GM19467 (cell line): ENCODE data around the gene ZNF805.
"Not testable (repeated sequence)": the region's sequence is repeated elsewhere in the genome, so short reads cannot be mapped to it uniquely, and the experiment has no call there.

Experiments
- ATAC-seq: cut with Tn5 transposase; IDR thresholded peaks from one replicate; pipeline ENCODE4 v1.9.1; 2021; ENCODE audit warnings: mild to moderate bottlenecking, moderate library complexity; ENCODE audit not compliant: unreplicated experiment

ZNF805 gene

DNA sequence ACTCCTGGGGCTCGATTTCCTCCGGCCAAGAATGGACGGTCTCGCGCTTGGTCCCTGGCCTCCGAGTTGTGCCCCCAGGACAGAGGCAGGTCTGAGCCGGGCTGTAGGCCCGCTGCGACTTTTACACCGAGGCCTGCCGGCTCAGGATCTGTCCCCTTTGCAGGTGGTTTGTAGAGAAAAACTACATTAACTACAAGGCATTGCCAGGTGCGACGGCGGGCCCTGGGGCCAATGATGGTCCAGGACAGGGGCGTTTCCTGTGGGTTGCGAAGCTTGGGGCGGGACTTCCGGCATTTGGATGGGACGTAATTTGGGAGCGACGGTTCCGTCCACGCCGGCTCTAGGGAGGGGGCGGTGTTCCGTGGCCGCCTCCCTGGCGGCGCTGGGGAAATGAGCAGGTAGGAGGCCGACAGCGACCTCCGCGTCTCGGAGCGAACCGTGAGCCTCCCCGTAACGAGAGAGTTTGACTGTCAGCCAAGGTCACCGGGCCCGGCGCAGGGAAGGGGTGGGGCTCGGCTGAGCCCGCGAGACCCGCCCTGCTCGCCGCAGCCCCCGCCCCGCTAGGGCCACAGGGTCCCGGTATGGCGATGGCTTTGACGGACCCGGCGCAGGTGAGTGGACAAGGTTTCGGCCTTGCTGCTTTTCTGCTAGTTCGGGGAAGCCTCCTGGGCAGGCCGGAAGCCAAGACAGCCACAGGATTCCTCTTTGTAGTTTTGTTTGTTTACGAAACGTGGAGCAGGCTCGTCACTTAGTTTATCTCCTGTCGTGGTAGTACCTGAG lies at the start of gene ZNF805:
ZNF805 (plus strand) TSS at position 322 of the 780 bp plus-strand sequence; CDS start at position 582, 260 bp downstream.
- peak; percentile 96 for ATAC-seq

DNA sequence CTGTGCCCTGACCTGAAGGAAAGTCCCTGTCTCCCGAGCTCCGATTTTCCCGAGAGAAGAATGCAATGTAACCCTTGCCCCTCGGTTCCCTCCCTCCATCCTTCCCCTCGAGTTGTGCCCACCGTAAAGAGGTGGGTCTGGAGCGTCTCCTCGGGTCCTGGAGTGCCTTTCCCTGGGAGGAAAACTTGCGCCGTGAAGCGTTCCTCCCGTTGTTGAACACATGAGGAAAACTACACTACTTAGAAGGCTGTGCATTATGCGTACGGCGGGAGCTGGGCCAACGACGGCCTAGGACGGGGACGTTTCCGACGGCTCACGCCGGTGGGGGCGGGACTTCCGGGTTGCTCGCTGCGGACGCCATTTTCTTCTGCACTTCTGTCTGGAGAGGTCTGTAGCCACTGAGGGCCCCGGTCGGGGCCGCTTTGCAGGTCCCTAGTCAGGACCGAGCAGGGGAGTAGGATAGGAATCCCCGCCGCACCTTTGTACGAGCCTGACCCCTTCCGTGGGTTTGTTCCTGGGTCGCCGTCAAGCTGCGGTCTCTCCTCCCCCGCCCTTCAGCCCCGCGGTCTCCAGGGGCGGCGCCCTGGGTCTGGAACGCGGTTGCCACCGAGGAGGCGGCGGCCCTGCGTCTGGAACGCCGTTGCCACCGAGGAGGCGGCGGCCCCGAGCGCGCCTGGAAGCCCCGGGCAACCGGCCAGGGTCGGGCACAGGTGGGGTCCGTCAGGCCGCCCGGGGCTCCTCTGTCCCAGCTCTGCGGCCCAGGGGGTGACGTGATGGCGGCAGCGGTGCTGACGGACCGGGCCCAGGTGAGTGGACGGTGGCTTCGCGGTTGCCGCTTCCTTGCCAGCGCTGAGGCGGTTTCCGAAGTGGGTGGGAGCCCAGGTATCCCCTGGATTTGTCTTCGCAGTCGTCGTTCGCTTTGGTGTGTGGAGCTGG lies 49.0 kb upstream of the ZNF805 start, which contains the start of gene ZNF264:
ZNF264 (plus strand) TSS at position 360 of the 936 bp plus-strand sequence; CDS start at position 774, 414 bp downstream.
- peak; percentile 97 for ATAC-seq

DNA sequence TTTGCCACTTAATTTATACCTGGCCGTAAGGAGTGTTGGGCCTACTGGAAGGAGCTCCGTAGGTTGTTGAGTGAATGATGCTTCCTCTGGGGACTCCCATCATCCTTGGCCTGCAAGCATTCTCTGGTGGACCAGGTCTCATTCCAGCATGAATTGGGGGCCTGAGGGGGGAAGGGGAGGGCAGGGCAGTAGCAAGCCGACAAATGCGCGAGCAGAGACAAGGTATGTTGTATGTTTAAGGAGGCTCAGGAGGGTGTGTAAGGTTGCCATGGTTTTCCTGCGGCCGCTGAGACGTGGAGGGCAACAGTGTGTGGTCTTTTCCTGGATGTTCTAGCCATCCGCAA lies 48.4 kb upstream of the ZNF805 start:
- ATAC-seq: no peak

DNA sequence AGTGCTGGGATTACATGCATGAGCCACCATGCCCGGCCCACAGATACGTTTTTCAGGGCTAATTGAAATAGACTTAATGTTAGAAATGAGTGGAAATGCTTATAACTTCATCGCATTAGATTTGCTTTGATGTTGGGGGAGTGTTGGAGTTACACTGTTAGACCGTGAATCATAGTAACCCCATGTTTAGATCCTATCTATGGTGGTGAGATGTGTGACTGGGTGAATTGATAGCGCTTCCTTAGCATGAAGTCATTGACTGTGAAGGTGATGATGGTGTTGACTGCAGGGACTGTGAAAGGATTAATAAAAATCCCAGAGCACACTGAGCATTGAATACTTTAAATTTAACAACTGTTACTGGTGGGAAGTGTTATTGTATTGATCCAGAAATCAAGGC lies 47.4 kb upstream of the ZNF805 start:
- no peak for ATAC-seq

DNA sequence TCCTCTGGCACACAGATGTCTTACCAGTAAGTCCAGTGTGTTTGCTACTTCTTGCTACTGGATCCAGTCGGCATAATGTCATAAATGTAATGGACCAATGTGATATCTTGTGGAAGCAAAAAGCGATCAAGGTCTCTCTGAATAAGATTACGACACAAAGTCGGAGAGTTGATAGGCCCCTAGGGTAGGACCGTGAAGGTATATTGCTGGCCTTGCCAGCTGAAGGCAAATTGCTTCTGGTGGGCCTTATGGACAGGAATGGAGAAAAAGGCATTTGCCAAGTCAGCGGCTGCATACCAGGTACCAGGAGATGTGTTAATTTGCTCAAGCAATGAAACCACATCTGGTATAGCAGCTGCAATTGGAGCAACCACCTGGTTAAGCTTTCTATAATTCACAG lies 42.6 kb upstream of the ZNF805 start:
- not testable (repeated sequence) for ATAC-seq

DNA sequence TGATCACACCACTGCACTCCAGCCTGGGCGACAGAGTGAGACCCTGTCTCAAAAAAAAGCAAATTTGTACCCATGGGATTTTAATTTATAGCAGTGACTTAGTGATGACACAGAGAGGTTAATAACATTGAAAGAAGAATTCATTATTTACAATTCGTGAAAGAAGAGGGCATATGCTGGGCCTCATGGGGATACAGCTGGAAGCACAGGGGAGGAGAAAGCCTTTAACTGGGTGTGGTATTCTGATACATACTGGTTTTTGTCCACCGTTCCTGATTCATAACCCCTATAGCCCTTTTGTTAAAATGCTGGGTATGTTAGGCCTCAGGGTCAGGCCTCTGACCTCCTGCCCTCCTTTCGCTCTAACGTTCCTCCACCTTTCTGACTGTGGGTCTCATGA lies 38.3 kb upstream of the ZNF805 start:
- no peak for ATAC-seq

DNA sequence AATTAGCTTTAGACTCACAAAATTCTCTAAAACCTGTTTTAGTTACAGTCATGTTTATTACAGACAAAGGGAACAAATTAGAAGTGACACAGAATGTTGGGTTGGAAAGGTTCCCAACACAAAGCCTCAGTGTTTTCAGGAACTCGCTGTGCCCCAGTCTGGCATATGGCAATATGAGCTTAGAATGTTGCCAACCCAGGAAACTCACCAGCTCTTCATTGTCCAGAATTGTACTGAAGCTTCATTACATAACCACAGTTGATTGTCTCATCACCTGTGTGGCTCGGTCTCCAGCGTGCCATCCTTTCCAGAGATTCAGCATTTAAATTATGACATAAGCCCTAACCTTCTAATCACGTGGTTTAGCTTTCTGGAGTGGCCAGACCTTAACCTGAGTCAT lies 30.1 kb upstream of the ZNF805 start:
- ATAC-seq: no peak

DNA sequence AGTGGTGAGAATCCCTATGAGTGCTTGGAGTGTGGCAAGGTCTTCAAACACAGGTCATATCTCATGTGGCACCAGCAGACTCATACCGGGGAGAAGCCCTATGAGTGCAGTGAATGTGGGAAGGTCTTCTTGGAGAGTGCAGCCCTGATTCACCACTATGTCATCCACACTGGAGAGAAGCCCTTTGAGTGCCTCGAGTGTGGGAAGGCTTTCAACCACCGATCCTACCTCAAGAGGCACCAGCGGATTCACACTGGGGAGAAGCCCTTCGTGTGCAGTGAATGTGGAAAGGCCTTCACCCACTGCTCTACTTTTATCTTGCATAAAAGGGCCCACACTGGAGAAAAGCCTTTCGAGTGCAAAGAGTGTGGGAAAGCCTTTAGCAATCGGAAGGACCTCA lies 28.3 kb upstream of the ZNF805 start:
- ATAC-seq: no peak

DNA sequence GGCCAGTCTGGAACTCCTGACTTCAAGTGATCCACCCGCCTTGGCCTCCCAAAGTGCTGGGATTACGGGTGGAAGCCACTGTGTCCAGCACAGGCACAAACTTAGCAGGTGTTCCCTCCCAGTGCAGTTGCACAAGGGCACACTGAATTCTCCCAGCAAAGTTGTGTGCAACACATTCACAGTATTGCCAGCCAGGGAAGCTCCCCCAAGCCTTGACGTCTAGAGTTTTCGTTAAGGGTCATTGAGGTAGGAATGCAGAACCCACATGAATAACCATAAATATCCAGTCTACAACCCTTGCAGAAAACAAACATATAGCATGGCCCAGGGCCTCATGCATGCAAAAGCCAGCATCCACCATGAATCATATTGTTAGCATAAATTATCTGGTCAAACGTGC lies 12.9 kb upstream of the ZNF805 start:
- ATAC-seq: no peak

DNA sequence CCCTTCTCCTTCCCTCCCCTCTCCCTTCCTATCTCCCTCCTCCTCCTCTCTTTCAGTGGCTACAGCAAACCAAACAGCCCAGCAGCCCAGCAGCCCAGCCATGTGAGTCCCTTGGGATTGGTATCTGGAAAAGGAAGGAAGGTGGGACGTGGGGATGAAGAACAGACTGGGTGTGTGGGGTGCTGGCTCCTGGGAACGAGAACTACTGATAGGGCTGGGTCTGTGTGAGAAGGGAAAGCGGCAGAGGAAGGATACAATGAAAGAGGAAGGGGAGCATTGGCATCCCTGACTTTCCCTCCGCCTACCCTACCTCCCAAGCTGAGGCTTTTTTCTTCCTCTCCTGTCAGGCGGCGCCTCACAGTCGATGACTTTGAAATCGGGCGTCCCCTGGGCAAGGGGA lies 8.7 kb upstream of the ZNF805 start:
- no peak for ATAC-seq

DNA sequence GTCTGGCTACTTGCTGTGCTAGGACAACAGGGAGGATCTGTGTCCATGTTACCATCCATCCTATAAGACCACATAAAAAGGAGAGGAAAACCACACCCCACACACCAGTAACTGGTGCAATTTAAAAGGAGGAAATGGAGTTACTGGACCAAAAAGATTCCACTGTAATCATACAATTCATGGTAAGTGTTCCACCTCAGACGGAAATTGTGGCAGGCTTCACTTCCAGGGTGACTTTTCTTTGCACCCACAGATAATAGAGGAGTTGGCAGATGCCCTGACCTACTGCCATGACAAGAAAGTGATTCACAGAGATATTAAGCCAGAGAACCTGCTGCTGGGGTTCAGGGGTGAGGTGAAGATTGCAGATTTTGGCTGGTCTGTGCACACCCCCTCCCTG lies 7.2 kb upstream of the ZNF805 start:
- ATAC-seq: no peak

DNA sequence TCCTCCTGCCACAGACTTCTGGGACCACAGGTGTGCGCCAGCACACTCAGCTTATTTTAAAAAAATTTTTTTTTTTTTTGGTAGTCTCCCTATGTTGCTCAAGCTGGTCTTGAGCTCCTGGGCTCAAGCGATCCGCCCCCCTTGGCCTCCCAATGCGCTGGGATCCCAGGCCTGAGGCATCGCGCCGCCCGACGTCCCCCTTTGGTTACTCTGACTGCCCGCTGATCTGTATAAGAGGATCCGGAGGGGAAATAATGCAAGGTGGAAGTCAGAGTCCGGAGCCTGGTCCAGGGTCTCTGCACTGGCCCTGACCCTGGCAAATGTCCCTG lies 486 bp upstream of the ZNF805 start:
- no peak for ATAC-seq

DNA sequence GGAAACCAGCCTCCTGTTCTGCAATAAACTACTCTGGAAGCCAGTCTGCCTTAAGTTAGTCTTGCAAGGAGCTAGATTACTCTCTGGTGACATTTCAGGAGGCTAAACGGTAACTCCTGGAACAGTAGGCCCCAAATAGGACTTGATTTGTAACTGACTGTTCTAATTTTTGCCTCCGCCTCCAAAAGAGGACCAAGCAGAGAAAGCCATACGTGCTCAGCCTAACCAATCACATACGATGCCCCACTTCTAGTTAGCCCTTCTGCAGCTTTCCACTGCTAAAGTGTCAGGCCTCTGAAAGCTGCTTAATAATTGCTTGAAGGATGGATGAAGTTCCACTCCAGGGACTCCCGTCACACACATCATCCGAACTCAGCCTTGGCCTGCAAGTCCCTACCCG lies 744 bp downstream of the ZNF805 start:
- ATAC-seq: no peak

DNA sequence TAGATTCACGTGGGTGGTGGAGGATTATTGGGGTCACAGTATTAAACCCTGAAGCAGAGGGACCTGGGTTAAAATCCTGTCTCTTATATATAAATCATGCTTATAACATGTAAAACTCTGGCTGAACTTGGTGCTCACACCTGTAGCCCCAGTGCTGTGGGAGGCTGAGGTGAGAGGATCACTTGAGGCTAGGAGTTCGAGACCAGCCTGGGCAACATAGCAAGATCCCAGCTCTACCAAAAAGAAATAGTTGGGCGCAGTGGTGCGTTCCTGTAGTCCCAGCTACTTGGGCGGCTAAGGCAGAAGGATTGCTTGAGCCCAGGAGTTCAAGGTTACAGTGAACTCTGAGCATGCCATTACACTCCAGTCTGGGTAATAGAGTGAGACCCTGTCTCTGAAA lies 2.4 kb downstream of the ZNF805 start:
- ATAC-seq: no peak

DNA sequence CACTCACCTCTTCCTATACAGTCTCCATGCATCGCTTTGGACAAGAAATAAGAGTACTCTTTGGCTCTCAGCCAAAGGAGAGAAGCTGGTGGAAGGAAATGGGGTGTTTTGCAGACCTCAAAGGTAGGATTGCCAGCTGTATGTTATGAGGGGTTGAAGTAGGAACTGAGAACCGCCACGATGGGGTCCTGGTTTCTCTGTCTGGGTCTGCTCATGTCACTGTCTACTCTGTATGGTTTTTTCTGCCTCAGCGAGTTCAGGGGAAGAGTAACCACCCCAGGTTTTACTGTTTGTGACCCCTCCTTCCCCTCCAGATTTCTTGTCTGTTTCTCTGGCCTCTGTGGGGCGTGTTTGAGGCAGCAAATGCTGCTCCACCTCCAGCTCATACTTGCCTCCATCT lies 4.1 kb downstream of the ZNF805 start:
- ATAC-seq: no peak

DNA sequence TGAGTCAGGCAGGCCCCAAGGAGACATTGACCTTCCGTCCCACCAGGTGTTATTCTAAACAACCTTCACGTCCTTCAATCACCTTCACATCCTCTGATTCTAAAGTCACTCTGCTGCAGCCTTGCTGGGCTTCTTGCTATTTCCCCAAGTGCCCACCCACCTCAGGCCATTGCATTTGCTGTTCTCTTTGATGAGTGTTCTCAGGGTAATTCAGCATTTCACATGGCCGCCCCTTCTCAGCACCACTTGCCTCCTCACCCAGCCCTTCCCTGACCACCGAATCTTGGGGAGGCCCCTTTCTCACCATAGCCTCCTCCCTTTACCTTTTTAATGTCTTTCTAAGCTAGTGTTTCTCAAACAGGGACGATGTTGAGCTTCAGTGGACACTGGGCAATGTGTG lies 4.6 kb downstream of the ZNF805 start:
- no peak for ATAC-seq

DNA sequence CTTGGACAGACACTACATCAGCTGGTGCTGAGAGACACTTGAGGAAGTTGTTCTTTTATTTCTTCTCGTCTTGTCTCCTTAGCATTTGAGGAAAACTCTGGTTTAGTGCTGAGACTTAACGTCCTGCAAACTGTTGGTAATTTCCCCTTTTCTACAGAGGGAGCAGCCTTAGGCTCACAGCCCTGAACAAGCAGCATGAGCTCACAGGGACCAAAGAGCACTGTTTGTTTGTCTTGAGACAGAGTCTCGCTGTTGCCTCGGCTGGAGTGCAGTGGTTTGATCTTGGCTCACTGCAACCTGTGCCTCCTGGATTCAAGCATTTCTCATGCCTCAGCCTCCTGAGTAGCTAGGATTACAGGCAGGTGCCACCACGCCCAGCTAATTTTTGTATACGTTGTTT lies 5.5 kb downstream of the ZNF805 start:
- ATAC-seq: no peak

DNA sequence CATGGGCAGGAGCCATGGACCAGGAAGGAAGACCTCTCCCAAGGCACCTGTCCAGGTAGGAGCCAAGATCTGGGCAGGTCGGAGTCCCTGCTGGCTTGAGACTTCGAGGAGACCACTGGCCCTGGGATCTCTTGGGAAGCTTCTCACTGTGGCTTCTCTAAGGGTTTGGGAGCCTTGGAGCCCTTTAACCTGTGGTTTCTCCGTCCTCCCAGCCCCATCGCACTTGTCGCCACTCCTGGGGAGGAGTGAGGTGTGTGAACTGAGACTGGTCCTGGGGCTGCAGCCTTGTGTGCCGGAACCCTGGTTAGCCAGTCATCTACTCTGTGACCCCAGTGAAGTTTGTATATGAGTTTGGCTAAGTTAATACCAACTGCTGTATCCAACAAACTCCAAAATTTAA lies 8.2 kb downstream of the ZNF805 start:
- no peak for ATAC-seq

DNA sequence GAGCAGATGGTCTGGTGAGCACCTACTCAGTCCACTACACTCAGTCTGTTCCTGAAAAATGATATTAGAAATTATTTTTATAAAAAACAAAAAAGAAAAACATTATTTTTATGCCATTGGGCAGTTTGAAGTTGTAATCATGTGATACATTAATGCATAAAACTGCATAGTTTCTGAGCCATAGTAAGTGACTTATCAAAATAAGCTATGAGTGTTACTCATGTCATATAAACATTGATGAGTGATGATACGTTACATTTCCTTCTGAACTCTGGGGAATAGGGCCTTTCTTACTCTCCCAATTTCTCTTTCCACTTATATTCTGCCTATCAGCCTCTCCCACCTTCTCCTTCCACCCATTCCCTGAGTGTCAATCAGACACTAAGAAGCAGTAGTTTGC lies 8.9 kb downstream of the ZNF805 start:
- ATAC-seq: no peak

DNA sequence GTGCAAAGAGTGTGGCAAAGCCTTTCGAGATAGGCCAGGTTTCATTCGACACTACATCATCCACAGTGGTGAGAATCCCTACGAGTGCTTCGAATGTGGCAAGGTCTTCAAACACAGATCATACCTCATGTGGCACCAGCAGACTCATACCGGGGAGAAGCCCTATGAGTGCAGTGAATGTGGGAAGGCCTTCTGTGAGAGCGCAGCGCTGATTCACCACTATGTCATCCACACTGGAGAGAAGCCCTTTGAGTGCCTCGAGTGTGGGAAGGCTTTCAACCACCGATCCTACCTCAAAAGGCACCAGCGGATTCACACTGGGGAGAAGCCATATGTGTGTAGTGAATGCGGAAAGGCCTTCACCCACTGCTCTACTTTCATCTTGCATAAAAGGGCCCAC lies 13.3 kb downstream of the ZNF805 start:
- not testable (repeated sequence) for ATAC-seq

DNA sequence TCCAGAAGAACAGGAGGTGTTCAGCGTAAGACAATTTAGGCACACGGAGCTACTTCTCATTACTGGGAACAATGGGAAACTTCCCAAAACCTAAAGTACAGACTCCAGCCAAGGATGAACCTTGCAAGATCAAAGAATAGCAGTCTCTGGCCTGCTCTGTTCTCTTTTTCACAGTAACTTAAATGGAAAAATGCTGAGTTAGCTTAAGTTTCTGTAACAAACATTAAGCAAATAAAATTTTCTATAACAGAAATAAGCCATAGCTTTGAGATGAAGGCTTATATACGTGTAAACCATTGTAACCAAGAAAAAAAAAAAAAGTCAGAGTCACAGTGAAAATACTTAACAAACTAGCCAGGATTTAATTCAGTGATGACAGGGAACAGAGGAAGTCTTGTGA lies 21.6 kb downstream of the ZNF805 start:
- ATAC-seq: no peak

DNA sequence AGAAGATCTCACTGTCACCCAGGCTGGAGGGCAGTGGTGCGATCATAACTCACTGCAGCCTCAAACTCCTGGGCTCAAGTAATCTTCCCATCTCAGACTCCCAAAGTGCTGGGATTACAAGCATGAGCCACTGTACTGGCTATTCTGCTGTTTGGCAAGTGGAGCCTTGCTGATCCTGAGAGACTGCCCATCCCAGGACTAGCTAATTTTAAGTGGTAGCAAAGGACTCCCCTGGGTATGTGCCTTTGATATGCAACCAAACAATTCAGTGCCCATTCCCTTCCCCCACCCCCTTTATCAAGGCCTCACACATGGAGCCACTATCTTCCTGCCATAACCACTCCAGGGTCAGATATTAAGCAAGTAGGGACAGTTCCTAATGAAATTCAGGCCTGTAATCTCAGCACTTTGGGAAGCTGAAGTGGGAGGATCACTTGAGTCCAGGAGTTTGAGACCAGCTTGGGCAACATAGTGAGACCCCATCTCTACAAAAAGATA lies 22.9 kb downstream of the ZNF805 start:
- ATAC-seq: no peak
